ENCODE results near the gene NOTCH4.
"Not testable (repeated sequence)": the region's sequence is repeated elsewhere in the genome, so short reads cannot be mapped to it uniquely, and the experiment has no call there.

NOTCH4 gene

DNA sequence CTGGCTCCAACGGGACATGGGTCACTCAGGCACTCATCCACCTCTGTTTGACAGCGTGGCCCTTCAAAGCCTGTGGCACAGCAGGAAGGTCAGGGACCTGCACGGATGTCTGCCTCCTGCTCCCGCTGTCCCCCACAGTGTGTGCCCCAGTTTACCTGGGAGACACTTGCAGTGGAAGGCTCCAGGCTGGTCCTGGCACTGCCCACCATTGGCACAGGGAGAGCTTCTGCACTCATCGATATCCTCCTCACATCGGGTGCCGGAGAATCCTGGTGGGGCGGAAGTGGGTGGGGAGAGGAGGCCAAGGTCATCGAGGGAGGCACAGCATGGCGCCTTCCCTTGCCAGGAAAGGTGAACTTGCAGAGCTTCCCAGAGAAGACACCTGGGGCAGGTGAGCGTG, 6.9 kb downstream of the NOTCH4 start:
- DNase-seq (ENCODE audit: low read depth): no peak

DNA sequence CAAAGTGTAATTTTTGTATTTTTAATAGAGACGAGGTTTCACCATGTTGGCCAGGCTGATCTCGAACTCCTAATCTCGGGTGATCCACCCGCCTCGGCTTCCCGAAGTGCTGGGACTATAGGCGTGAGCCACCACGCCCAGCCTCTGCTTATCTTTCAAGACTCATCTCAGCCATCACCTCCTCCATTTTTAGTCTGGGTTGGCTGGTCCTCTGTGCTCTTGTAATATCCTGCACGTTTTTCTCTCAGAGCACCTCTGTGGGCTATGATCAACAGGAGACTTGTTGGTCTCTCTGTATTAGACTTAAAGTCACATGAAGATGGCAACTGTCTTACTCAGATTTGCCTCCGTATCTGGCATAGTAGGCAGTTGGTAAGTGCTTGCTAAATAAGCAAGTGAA, 7.6 kb downstream of the NOTCH4 start:
- DNase-seq (ENCODE audit: low read depth): no peak

DNA sequence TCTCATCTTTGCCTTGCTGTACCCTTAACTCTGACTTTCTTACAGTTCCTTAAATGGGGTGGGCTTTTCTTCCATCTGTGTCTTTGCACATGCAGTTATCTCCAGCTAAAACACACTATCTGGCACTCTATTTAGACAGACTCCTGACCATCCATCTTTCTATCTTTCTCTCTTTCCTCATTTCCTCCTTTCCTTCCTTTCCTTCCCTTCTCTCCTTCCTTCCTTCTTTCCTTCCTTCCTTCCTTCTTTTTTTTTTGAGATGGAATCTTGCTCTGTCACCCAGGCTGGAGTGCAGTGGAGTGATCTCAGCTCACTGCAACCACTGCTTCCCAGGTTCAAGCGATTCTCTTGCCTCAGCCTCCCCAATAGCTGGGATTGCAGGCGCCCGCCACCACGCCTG, 8.2 kb downstream of the NOTCH4 start:
- no peak for DNase-seq (ENCODE audit: low read depth)

GRCh38 chr6:32214126-32214525, 9.7 kb downstream of the NOTCH4 start:
- no peak for DNase-seq (ENCODE audit: low read depth)

GRCh38 chr6:32213649-32214048, 10.2 kb downstream of the NOTCH4 start:
- no peak for DNase-seq (ENCODE audit: low read depth)

DNA sequence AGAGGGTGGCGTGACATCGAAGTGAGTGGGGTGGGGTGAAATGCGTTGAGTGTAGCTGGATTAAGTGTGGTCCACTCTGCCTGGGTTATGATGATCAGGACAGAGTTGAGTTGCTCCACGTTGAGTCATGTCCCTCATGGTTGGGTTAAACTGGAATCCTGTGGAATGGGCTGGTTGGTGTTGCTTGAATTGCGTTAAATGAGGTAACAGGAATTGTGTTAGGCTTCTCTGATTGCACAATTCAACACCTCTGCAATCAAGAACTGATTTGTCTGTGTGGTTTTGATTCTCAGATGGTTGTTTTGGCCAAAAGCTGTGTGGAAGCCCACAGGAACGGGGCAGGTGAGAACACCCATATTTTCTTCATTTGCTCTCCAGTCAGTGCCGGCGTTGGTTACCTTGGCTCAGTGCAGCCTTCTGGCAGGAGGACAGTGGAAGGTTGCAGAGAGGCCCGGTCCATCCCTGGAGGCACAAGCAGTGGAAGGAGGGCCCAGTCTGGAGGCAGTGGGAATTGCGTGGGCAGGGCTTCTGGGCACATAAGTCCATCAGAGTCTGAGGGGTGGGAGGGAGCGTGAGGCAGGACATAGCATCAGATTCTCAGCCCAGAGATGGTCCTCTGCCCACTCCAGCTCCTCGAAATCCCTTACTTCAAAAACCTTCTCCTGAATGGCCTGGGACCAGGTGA, 11.6 kb downstream of the NOTCH4 start:
- DNase-seq (ENCODE audit: low read depth): no peak

GRCh38 chr6:32211432-32211831, 12.4 kb downstream of the NOTCH4 start:
- not testable (repeated sequence) for DNase-seq (ENCODE audit: low read depth)

DNA sequence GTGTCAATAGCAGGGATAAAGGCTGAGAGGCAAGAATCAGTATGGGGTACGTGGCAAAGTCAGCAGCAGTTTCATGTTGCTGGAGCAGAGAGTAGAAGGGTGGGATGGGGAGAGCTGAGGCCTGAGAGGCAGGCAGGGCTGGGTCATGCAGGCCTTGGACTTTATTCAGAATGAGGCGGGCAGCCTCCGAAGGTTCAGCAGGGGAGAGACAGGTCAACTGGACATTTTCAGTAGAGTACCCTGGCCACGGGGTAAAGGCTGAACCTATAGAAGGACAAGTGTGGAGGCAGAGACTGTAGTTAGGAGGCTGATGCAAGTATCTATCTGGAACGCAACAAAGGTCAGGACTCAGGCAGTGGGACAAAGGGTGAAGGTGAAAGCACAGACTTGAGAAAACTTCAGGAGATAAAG, 13.7 kb downstream of the NOTCH4 start:
- DNase-seq (ENCODE audit: low read depth): no peak

- no peak for DNase-seq (ENCODE audit: low read depth)
Measured at GRCh38 chr6:32208996-32209395, 14.9 kb downstream of the NOTCH4 start.

- no peak for DNase-seq (ENCODE audit: low read depth)
Measured at GRCh38 chr6:32204268-32204715, 19.6 kb downstream of the NOTCH4 start.

GRCh38 chr6:32203426-32204267, 20.2 kb downstream of the NOTCH4 start:
- no peak for DNase-seq (ENCODE audit: low read depth)

DNA sequence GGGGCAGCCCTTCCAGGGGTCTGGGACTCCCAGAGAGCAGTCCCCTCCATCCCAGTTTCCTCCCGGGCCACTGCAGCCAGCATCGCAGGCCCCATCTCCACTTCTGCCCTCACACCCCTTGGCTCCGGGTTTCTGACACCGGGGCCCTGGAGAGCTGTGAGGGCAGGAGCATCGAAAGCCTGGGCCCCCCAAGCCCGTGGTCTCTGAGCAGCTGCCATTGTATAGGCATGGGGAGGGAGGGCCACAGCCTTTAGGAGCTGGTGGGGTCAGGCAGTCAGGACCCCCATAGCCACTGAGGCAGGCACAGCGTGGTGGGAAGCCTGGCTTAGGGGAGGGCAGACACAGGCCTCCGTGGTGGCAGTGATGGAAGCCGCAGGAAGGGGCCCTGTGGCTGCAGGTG, 21.7 kb downstream of the NOTCH4 start:
- DNase-seq (ENCODE audit: low read depth): no peak

- no peak for DNase-seq (ENCODE audit: low read depth)
Measured at GRCh38 chr6:32200711-32201475, 23.0 kb downstream of the NOTCH4 start.

- no peak for DNase-seq (ENCODE audit: low read depth)
Measured at GRCh38 chr6:32198866-32199265, 25.0 kb downstream of the NOTCH4 start.

- no peak for DNase-seq (ENCODE audit: low read depth)
Measured at GRCh38 chr6:32198345-32198696, 25.5 kb downstream of the NOTCH4 start.

GRCh38 chr6:32196682-32197616, 26.9 kb downstream of the NOTCH4 start:
- no peak for DNase-seq (ENCODE audit: low read depth)

GRCh38 chr6:32195902-32196681, 27.8 kb downstream of the NOTCH4 start:
- DNase-seq (ENCODE audit: low read depth): no peak

DNA sequence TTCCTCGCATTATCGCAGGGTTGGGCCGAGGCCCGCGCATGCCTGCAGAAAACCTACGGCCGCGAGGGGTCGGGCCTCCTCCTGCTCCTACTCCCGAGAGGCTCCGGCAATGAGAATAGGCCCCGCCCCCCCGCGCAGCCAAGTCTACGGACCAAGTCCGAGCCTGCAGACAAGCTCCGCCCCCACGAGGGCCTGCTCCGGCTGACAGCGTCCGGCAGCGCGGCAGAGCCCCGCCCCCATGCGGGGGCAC, 28.3 kb downstream of the NOTCH4 start:
- DNase-seq (ENCODE audit: low read depth): peak; percentile 100

- DNase-seq (ENCODE audit: low read depth): no peak
Measured at GRCh38 chr6:32194825-32195651, 28.8 kb downstream of the NOTCH4 start.

DNA sequence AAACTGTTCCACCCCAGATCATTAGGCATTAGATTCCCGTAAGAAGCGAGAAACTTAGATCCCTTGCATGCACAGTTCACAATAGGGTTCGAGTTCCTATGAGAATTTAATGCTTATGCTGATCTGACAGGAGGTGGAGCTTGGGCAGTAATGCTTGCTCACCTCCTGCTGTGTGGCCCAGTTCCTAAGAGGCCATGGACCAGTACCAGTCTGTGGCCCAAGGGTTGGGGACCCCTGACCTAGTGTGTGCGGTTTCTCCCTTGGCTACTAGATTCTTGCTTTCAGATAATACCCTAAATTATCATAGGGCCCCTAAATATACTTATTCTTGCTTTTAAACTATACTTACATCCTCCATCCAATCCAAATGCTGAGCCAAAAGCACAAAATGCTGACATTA, 29.5 kb downstream of the NOTCH4 start:
- no peak for DNase-seq (ENCODE audit: low read depth)

Measured in activated gamma-delta T cell treated with anti-CD3 and anti-CD28 coated beads, Interleukin-2, amount 50 U/mL, for 16 hours (primary cell).